Activated CD4-positive, alpha-beta T cell treated with anti-CD3 and anti-CD28 coated beads, Interleukin-2, amount 50 U/mL, for 1 hour (primary cell): Measurements from ENCODE around the gene RBM33.

ENCODE experiments used
- DNase-seq: peaks from one replicate; pipeline ENCODE4 v3.0.0-alpha.2; 2020

Gene RBM33

GRCh38 chr7:155800301-155800700 is 155.8 kb downstream of the RBM33 start:
- DNase-seq: no peak

- DNase-seq: no peak
Observed at GRCh38 chr7:155800741-155801267, 156.3 kb downstream of the RBM33 start.

DNA sequence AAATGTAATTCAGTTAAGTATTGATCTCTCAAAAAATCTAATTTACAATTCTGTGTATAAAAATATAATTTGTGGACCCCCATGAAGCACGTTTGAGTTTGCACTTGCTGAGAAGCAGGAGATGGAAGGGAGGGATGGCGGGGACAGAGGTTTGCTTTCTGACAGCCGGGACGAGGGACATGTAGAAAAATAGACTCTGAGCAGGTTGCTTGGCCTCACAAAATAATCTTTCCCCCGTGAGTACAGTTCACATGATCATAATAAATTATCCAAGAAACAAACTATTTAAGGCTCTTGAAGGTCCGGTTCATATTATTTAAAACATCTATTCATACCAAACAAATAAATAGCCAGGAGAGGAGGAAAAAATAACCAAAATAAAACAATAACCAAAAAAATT is 157.8 kb downstream of the RBM33 start:
- DNase-seq: no peak

GRCh38 chr7:155802906-155803417 is 158.5 kb downstream of the RBM33 start:
- DNase-seq: no peak

GRCh38 chr7:155803418-155804376 is 159.2 kb downstream of the RBM33 start:
- no peak for DNase-seq

GRCh38 chr7:155804431-155804831 is 160.0 kb downstream of the RBM33 start:
- no peak for DNase-seq

- peak; percentile 23 for DNase-seq
Observed at GRCh38 chr7:155804897-155805825, 160.7 kb downstream of the RBM33 start.

- no peak for DNase-seq
Observed at GRCh38 chr7:155805826-155806095, 161.3 kb downstream of the RBM33 start.

DNA sequence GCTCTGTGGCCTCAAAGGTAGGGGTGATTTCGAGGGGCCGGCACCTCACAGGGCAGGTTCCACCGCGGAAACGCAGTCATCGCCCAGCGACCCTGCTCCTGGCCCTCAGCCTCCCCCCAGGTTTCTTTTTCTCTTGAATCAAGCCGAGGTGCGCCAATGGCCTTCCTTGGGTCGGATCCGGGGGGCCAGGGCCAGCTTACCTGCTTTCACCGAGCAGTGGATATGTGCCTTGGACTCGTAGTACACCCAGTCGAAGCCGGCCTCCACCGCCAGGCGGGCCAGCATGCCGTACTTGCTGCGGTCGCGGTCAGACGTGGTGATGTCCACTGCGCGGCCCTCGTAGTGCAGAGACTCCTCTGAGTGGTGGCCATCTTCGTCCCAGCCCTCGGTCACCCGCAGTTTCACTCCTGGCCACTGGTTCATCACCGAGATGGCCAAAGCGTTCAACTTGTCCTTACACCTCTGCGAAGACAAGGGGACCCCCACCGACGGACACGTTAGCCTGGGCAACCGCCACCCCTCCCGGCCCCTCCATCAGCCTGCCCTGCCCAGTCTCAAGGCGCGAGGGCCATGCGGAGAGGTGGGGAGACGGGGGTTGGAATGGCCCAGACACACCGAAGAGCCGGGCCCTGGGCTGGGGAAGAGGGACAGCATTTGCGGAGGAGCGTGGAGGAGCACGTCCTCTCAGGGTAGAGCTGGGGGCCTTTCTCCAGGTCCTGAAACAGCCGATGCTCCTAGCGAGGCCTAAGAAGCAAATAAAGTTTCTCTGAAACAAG is 161.8 kb downstream of the RBM33 start:
- DNase-seq: no peak

- DNase-seq: no peak
Observed at GRCh38 chr7:155807065-155807671, 162.7 kb downstream of the RBM33 start.

GRCh38 chr7:155807789-155808548 is 163.5 kb downstream of the RBM33 start:
- DNase-seq: no peak

- no peak for DNase-seq
Observed at GRCh38 chr7:155808549-155809331, 164.3 kb downstream of the RBM33 start.

DNA sequence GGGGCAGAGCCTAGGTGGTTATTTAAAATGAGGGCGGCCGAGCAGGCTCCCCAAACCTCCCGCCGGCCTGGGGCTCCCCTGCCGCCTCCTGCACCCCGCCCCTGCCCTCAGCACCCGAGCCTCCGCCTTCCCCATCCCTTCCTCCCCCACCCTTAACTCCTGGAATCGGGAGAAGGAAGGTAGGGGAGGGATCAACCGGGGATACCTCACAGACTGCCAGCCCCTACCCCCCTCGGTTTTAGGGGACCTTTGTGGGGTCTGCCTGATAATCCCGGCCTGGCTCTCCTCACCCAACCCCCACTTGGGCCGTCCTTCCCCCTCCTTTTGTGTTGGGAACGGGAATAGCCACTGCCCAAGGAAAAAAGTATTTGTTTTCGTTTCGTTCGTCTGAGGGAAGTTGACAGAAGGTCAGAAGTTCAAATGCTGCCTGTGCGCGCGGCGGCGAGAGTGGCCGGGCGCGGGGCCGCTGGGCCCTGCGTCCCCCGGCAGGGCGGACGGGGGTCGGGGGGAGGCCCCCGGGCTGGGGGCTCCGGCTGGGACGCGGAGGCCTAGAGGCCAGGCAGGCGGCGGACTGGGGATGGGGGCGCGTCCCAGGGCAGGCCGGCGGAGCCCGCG is 165.0 kb downstream of the RBM33 start:
- DNase-seq: no peak

DNA sequence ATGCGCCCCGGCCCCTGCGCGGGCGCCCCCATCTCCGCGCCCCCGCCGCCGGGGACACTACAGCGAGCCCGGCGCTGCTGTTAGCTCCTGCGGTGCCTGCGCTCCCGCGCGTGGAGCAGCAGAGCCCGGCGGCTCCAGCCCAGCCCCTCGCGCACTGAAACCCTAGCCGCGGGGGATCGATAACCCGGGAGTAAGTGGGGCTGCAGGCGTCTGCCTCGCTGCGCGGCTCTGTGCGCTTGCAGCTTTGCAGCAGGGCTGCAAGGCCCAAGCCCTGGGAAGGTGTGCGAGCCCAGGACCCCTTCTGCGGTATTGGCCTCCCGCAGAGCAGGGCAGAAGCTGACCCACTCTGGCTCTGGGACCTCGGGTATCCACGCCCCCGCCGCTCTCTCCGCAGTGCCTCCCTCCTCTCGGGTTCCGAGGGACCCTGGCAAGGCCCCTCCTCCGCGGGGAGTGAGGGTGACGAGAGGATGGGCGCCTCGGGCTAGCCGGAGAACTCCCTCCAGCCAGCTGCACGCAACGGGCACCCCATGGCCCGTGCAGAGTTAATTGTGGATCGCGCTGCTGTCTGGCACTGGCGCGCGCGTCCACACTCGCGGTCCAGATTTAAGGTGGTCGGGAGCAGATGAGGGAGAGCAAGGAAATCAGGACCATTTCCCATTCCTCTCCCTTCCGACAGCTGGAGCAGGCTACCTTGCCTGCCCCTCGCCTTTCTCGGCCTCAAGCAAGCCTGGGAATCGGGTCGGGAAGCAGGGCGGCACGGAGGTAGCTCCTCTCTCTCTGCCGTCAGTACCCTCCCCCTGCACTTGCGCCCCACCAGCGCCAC is 165.7 kb downstream of the RBM33 start:
- no peak for DNase-seq

DNA sequence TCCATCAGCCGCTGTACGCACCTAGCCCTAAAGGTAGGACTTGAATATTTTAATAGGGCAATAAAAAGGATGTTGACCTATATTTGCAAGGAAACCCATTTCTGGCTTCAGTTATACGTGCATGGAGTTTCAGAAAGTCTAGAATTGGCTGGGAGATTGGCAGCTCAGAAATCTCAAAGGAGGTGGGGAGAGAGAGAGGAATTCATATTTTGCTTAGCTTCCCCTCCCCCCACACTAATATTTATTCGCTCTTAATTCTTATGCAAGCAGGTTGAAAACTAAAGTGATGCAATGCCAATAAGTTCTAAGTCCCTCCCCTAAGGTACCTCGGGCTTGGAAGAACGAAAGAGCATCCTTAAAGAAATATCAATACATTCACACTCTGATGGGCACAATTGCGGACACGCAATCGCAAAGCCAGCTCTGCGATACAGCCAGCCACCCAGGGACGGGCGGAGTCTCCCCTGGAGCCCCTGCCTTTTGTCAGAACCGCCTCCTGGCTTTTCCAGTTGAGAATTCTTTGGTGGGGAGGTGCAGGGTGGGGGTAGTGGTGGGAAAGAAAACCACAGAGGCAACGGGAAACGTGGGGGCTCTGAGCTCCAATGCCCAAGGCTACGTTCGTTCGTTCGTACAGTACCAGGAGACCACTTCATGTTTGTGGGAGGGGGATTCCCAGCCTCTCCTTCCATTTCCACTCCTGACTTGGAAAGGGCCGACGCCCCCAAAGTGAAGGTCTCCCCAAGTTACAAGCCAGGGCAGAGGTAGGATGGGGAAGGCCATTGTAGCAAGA is 166.5 kb downstream of the RBM33 start:
- no peak for DNase-seq

DNA sequence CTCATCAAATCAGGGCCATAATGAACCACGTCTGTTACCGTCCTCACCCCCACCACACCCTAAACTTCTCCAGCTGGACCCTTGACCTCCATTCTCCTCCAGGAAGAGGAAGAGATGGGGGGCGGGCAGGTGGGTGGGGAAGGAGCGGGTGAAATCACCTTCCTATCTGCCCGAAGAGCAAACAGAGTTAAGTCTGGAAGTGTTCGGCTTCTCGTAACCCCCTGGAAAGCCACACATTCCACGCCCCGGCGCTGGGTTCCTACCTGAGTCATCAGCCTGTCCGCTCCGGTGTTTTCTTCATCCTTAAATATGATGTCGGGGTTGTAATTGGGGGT is 167.1 kb downstream of the RBM33 start:
- no peak for DNase-seq

GRCh38 chr7:155811895-155812761 is 167.7 kb downstream of the RBM33 start, which contains the start of gene SHH:
Gene SHH, minus strand, starts transcription at chr7:155812463. Its CDS starts 341 bp downstream, at chr7:155812122.
- DNase-seq: no peak
